Measurements from ENCODE around the gene BAHCC1. TPM values are rescaled to one million over a fixed set of nuclear protein-coding genes. Genes with fewer than 3 reads are reported as not detected.

Gene BAHCC1
- total RNA-seq, 2 donors from 2014 or later: 41.2 to 69.6 TPM

DNA sequence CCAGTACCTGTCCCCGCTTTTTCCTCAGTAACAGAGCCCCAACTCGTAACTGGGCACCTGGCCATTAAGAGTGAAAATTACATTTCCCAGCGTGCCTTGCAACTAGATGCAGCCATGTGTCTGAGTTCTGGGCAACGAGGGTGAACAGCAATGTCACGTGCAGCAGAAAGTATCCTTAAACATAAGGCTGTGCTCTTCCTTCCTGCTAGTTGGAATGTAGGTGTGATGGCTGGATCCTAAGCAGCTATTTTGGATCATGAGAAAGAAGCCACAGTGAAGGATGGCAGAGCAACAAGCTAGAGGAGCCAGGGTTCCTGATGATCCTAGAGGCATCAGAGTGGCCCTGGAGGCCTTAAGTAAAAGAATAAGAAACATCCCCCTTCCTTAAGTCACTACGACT is 81.4 kb downstream of the BAHCC1 start:
- no peak overlapping the region for H3K27ac ChIP-seq
- no peak for ATAC-seq (ENCODE audit: insufficient number of reproducible peaks, low FRiP score, low read depth)
- no peak for DNase-seq (ENCODE audit: low spot score)
- TF ChIP-seq, protein P1, sequence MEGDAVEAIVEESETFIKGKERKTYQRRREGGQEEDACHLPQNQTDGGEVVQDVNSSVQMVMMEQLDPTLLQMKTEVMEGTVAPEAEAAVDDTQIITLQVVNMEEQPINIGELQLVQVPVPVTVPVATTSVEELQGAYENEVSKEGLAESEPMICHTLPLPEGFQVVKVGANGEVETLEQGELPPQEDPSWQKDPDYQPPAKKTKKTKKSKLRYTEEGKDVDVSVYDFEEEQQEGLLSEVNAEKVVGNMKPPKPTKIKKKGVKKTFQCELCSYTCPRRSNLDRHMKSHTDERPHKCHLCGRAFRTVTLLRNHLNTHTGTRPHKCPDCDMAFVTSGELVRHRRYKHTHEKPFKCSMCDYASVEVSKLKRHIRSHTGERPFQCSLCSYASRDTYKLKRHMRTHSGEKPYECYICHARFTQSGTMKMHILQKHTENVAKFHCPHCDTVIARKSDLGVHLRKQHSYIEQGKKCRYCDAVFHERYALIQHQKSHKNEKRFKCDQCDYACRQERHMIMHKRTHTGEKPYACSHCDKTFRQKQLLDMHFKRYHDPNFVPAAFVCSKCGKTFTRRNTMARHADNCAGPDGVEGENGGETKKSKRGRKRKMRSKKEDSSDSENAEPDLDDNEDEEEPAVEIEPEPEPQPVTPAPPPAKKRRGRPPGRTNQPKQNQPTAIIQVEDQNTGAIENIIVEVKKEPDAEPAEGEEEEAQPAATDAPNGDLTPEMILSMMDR (IDR thresholded peaks at IDR 0.05): no peak
- no peaks in the 10 kb centered on the region for H3K36me3 ChIP-seq
- peaks cover under 1 to 19% of the 10 kb centered on the region in 2 donors for H3K4me1 ChIP-seq (ENCODE audit: control insufficient read depth in 1 of 2, low read depth in 2 of 2)
- H3K27me3 ChIP-seq (replicated peaks; ENCODE audit: insufficient read depth): no peaks in the 10 kb centered on the region
- no peaks in the 10 kb centered on the region for H3K9me3 ChIP-seq
- no peak overlapping the region for H3K4me3 ChIP-seq

DNA sequence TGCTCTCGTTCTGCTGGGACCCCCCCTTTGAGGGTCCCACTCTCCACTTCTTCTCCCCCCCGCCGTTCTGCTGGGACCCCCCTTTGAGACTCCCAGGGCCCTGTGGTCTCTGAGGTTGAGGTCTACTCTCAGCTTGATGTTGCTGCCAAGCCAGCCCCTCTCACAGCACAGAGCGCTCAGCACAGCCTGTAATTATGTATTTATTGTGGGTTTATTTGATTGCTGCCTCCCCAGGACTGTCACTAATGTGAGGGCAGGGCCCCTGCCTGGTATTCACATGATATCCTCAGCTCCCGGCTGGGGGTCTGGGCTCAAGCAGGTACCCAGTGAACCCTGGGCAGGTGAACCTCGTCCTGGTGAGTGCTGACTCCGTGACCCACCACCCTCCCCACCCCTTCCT is 81.9 kb downstream of the BAHCC1 start:
- no peaks in the 10 kb centered on the region for H3K36me3 ChIP-seq
- H3K4me3 ChIP-seq: no peak overlapping the region
- no peak for ATAC-seq (ENCODE audit: insufficient number of reproducible peaks, low FRiP score, low read depth)
- no peaks in the 10 kb centered on the region for H3K9me3 ChIP-seq
- no peak for DNase-seq (ENCODE audit: low spot score)
- H3K4me1 ChIP-seq (ENCODE audit: control insufficient read depth in 1 of 2, low read depth in 2 of 2): peaks cover 3 to 19% of the 10 kb centered on the region in 2 donors
- H3K27ac ChIP-seq: no peak overlapping the region
- TF ChIP-seq, protein P1 (IDR thresholded peaks at IDR 0.05): no peak
- H3K27me3 ChIP-seq (replicated peaks; ENCODE audit: insufficient read depth): no peaks in the 10 kb centered on the region

DNA sequence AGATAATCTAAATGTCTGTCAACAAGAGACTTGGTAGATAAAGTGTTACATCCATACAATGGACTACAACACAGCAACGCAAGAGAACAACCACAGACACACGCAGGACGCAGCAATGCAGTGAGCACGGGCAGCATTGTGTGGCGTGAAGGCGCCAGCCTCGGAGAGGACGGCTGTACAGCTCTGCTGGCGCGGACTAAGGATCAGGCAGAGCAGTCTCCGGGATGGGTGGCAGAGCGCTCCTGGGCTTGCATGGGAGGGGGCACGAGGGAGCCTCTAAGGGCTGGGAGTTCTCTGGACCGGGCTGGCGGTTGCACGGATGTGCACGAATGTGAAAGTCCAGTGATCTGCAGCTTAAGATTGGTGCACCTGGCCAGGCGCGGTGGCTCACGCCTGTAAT is 82.9 kb downstream of the BAHCC1 start:
- ATAC-seq (ENCODE audit: insufficient number of reproducible peaks, low FRiP score, low read depth): no peak

DNA sequence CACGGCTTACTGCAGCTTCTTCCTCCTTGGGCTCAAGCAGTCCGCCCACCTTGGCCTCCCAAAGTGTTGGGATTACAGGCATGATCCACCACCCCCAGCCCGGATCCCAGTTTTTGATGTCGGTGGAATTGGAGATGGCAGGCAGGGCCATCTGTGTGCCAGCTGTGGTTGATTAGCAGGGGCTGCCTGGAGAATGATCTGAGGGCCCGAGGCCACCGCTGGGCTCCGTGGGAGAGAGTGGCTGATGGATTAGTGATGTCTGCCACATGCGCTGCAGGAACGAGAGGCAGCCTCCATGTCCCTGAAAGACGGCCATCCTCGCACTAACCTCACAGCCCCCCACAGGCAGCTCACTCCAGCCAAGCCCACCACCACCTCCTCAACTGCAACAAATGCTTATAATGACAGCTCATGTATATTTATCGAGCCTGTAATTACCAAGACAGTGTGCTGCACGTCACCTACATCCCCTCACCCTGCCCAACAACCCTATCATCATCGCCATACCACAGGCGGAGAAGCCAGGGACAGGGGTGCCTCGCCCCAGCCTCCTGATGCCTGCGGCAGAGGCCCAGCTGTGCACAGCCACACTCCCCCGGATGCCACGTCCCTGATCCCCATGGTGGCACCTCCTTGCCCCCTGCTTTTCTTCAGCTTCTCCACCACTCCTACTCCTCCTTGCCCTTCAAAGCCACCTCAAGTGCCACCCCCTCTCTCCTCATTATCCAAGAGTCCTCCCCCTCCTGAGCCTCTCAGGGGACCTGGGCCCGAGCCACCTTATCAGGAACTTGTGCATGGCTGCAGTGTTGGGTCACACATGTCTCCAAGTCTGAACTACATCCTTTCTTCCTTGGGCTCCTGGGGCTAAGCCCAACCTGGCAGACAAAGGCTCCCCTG is 84.2 kb downstream of the BAHCC1 start:
- no peak for ATAC-seq (ENCODE audit: insufficient number of reproducible peaks, low FRiP score, low read depth)
- no peaks in the 10 kb centered on the region for H3K9me3 ChIP-seq
- DNase-seq (ENCODE audit: low spot score): no peak
- H3K27ac ChIP-seq: no peak overlapping the region
- TF ChIP-seq, protein P1 (IDR thresholded peaks at IDR 0.05): no peak
- no peaks in the 10 kb centered on the region for H3K27me3 ChIP-seq (replicated peaks; ENCODE audit: insufficient read depth)
- H3K4me1 ChIP-seq (ENCODE audit: control insufficient read depth in 1 of 2, low read depth in 2 of 2): peaks cover 6 to 32% of the 10 kb centered on the region in 2 donors
- H3K4me3 ChIP-seq: no peak overlapping the region
- H3K36me3 ChIP-seq: no peaks in the 10 kb centered on the region

More for the DNA sequence above, 82.9 kb downstream of the BAHCC1 start:
- H3K4me3 ChIP-seq: no peak overlapping the region
- TF ChIP-seq, protein P1 (IDR thresholded peaks at IDR 0.05): no peak
- H3K27ac ChIP-seq: no peak overlapping the region
- peaks cover 3 to 22% of the 10 kb centered on the region in 2 donors for H3K4me1 ChIP-seq (ENCODE audit: control insufficient read depth in 1 of 2, low read depth in 2 of 2)
- no peaks in the 10 kb centered on the region for H3K27me3 ChIP-seq (replicated peaks; ENCODE audit: insufficient read depth)
- H3K9me3 ChIP-seq: no peaks in the 10 kb centered on the region
- DNase-seq (ENCODE audit: low spot score): no peak
- H3K36me3 ChIP-seq: no peaks in the 10 kb centered on the region

DNA sequence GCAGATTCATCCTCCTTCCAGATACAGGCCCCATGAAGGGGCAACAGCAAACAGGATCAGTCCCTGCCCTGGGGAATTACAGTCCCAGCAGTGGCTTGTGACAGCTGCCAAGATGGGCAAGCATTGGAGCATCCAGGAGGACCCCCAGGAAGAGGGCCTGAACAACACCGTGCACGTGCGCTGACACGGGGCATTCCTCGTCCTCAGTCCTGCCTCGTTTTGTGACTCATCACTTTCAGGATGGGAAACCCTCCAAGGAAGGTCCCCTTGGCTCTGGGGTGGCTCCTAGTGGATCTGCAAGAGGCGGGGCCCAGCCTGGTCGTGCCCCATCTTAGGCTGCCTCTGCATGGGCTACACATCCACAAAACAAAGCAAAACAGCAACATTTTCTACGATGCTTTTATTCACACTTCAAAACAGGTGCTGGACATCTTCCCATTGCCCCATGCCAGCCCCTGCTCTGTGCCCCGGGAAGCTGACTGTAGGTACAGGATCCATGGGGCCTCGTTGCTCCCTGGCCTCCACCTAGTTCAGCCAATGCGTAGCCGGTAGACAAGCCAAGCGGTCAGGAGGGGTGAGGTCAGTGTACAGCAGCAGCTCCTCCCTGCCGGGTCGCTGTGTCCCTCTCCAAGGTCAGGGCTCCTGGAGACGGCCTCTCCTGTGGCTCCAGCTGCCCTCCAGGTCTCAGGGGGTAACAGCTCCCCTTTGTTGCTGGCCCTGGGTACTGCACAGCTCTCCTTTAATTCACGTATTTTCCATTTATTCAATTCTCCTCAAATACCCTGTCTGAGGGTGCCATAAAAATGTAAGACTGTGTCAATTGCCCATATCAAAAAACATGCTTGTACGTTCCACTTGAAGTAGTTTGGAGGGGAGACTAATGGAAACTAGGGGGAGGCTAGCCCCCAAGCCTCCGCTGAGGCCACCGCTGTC is 85.1 kb downstream of the BAHCC1 start:
- no peak for ATAC-seq (ENCODE audit: insufficient number of reproducible peaks, low FRiP score, low read depth)
- Histone ChIP-seq H3K36me3 (no peaks in the 10 kb centered on the region), H3K27me3 (replicated peaks; ENCODE audit: insufficient read depth) (no peaks in the 10 kb centered on the region), H3K4me3 (peak overlapping the region; percentile 75), H3K4me1 (ENCODE audit: control insufficient read depth in 1 of 2, low read depth in 2 of 2) (peaks cover 6 to 32% of the 10 kb centered on the region in 2 donors), H3K9me3 (no peaks in the 10 kb centered on the region), H3K27ac (no peak overlapping the region)
- DNase-seq (ENCODE audit: low spot score): no peak
- TF ChIP-seq, protein P1 (IDR thresholded peaks at IDR 0.05): no peak
